ENCODE data around the gene UBE2I.

Gene UBE2I

DNA sequence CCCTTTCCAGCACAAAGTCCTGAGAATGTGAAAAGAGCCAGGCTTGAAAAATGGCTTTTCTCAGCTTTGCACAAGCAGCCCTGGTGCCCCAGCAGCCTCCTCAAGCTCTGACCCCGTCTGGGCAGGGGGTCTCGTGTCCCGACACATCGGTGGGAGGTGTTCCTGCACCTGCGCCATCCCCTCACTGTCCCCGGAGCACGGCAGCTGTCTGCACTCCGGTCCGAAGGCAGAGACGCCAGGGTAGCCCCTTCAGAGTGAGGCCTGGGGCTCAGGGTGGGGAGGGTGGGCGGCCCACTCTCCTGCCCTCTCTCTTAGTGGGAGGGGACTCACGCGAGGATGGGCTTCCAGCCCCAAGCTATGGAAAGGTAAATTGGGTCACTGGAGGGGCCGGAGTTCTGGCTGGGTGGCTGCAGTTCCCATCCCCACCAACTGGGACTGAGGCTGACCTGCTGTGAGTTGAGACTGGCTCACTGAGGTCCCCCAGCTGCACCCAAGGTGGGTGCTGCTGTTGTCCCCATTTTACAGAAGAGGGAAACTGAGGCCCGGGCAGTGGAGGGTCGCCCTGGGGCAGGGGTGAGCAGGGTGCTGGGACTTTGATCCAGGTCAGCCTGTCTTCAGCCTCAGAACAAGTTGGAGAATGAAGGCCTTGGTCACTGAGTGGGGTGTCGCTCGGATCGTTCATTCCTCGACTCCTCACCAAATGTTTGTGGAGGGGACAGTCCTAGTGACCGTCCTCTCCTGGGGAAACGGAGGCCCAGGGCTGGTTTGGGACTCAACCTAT, 21.7 kb downstream of the UBE2I start:
- DNase-seq (ENCODE audit: low read depth), result no peak

DNA sequence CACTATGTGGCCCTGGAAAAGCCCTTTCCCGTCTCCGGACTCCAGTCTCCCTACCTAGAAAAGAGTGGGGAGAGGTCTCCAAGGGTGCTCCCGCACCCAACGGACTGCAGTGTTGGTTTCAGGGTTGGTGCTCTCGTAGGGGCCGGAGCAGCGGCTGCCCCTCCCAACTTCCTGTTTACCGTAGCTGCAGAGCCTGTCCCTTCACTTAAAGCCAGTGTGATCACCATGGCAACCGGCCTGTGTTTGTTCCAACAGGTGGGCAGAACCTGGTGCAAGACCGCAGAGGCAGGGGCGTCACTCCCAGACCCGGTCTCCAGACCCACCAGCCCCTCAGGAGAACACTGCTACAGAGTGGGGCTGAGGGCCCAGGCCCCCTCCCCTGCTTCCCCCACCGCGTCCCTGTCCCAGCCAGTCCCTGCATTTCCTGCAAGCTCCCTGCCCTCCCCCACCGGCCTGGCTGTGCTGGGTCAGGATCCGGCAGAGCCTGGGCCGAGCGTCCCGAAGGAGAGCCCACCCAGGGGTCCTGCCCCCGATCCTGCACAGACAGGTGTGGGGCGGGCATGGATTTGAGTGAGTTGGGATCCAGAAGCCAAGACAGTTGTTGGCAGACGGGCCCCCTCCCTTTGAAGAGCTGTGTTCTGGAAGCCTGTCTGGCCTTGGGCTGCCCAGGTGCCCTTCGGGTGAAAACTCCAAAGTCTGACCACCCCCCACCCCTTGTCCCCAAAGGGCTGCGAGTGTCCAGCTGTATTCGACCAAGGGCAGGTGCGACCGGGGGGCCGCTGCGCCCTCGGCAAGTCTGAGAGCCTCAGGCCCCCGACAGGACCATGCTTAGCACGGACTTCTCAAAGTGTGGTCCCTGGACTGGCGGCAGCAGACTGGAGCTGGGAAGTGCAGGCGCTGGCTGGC, 22.5 kb downstream of the UBE2I start:
- no peak for DNase-seq (ENCODE audit: low read depth)

DNA sequence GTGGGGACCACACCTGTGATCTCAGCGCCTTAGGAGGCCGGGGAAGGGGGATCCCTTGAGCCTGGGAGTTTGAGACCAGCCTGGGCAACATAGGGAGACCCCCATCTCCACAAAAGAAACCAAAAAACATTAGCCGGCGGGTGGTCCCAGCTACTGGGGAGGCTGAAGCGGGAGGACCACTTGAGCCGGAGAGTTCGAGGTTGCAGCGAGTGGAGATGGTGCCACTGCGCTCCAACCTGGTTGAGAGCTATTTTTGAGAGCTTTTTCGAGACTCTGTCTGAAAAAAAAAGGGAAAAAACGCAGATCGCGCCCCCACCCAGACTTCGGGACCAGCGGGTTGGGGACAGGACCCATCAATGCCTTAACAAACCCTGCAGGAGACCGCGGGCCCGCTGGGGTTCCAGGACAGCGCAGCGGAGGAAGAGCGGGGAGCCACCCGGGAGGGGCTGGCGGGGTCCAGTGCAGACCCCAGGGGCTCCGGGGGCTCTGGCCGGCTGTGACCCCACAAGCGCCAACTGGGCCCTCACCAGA, 23.2 kb downstream of the UBE2I start:
- no peak for DNase-seq (ENCODE audit: low read depth)

DNA sequence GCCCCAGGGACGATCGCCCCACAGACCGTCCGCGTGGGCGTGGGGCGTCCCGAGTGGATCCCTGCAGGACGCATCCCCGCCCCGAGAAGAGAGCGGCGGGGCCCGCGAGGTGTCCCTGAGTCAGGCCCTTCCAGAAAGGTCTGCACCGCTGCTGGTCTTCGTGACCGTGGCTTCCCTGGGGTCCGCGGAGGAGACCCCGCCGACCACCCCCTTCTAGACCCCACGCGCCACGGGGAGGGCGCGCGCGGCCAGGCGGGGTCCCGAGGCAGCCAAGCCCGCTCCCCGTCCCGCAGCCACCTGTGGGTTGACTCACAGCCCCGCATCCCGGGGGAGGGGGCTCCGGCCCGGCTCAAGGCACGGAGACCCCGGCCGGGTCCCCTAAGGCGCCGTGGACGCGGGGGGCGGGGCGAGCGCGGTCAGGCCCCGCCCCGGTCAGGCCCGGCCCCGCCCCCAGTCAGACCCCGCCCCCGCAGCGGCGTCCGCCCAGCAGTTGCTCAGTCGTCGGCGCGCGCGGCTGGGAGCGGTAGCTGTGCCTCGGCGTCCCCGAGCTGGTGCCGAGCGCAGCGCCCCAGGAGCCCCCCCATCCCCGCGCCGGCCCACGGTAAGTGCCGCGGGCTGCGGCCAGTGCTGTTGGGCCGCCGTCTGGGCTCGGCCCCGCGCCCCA, 23.8 kb downstream of the UBE2I start, which contains the start of gene BAIAP3:
Gene BAIAP3, plus strand, starts transcription at position 497 of the 664 bp plus-strand sequence. CDS start 4,905 bp downstream, outside the sequence.
- no peak for DNase-seq (ENCODE audit: low read depth)

DNA sequence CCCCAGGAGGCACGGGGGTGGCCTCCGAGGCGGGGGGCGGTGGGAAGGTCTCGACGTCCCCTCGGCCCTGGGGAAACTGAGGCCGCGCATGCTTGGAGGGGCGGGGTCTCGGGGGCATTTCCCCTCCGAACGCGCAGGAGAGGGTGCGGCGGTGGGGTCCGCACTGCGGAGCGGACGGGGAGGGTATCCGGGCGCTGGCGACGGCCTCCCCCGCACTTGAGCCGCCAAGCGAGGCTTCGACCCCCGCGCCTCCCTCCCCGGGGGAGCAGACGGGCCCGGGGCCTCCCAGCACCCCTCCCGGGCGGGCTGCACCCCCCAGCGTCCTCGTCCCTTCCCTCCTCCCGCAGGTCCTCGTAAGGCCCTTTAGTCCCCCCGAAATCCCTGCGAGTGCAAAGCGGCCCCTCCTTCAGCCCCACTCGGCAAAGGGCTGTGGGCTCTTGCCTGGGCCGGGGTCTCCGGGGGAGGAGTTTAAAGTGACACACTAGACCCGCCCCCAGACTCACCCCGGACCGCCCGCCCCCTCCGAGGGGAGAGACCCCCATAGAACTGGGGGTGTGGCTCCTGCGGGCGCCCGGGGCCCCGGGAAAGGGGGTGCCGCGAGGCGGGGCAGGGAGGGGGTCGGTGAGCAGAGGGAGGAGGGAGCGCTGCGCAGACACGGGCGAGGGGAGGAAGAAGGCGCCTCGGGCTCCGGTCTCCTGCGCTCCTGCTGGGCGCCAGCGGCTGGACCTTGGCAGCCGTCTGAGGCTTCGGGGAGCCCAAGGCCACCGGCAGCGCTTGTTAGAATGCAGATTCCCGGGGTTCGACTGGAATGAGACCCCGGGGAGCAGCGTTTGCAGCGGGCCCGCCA, 24.6 kb downstream of the UBE2I start:
- DNase-seq (ENCODE audit: low read depth), result no peak

DNA sequence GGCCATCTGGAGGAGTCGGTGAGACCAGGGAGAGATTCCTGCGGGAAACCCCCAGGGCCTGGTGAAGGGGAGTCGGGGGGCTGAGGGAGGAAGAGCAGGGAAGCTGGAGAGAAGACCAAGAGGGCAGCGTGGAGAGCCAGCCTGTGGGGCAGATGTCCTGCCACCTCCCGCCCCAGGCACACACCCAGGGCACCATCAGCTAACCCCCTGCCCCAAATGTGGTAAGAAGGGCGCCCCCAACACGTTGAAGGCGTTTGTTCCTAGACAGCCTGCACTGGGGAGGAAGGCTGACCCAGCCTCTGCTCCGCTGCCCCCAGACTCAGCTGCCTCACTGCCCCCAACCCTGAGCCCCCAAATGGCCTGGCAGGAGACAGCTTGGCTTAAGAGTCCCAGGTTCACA, 25.3 kb downstream of the UBE2I start:
- no peak for DNase-seq (ENCODE audit: low read depth)

DNA sequence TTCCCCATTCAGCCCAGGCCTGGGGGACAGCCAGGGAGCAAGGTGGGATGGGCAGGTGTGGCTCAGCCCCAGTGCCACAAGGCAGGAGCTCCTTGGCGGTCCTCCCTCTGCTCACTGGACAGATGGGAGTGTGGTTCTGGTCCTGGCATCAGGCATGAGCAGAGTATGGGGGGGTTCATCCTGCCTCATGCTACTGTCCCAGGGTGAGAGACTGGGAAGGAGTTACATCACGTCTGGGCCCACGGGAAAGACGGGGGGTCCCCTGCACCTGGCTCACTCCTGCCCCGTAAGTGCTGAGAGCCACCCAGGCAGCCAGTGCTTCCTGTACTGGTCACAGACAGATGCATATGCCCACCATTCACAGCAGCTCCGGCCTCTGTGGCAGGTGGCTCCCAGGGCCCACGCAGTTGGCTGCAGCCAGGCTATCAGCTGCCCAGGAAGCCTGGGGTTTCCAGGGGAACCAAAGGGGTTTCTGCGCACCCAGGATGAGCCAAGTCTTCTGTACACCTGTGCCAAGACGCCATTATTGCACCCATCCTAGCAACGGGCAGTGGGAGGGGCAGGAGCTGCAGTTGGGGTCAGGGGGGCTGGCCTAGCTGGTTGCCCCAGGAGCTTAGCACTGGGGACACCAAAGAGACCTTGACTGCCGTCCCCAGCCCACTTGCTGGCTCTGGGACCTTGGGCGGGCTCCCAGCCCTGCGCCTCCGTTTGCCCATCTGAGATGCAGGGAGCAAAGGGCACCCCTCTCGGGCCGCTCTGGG, 26.0 kb downstream of the UBE2I start:
- DNase-seq (ENCODE audit: low read depth), result no peak

DNA sequence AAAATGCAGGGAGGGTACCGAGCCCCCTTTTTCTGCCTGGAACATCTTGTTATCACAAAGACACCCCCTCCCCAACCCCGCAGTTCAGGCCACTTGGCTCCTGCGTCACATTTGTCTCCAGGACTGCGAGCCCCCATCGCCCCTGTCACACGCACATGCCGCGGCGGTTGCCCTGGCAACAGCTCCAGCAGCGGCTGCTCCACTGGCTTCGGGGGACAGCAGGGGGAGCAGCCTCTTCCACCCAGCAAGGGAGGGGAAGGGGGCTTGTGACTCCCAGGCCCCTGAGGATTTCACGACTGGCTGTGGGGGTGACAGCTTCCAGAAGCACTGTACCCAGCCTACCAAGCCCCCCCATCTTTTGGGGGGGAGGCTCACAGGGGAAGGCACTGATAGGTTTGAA, 26.6 kb downstream of the UBE2I start:
- no peak for DNase-seq (ENCODE audit: low read depth)

DNA sequence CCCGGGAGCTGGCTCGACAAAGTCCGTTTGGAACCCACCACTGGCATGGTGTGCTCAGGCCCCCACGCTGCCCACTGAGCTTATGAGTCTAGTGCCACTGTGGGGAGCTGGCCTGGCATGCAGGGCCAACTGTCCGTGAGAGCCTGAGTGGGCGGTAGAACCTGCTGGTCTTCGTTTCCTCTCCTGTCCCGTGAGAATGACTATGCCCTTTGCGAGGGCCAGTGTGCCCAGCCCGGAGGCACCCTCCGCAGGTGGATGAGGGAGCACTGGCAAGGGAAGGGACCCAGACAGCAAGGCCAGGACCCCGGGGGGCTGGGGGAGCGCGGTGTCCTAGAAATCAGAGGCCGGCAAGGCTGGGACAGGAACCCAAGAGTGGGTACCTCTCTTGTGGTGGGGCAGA, 27.2 kb downstream of the UBE2I start:
- no peak for DNase-seq (ENCODE audit: low read depth)

DNA sequence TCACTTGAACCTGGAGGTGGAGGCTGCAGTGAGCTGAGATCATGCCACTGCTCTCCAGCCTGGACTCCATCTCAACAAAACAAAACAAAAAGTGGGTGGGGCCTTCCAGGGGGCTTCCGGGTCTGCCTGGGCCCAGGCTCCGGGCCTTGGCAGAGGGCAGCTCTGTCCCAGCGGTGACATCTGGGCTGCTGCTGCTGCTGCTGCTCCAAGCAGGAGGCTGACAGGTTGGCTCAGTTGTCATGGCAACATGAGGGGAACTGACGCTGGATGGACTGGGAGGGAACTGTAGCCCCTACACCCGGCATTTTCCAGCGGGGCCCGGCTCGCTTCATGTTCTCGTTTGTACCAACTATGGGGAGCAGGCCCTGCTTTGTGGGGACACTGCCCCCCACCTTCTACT, 28.1 kb downstream of the UBE2I start:
- no peak for DNase-seq (ENCODE audit: low read depth)

DNA sequence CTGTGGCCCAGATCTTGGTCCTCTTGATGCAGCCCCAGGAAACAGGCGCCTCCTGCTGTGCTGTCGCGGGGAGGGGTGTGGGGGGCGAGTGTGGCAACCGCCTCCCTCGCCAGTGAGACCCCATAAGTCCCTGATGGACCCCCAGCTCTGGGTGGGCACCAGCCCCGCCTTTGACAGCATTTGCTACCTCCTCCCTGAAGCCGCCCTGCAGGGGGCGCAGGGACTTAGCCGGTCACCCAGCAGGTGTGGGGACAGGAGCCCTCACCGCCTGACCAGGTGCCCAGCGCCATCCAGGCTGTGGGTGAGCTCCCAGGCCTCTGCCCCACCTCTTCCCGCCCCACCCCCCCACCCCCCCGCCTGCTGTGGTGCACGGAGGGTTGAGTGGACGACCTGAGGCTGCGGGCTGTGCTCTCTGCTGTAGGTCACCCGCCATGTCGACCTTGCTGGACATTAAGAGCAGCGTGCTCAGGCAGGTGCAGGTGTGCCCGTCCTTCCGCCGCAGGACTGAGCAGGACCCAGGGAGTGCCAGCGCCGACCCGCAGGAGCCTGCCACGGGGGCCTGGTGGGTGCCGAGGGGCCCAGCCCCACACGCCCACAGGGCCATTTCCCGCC, 28.8 kb downstream of the UBE2I start:
- no peak for DNase-seq (ENCODE audit: low read depth)

DNA sequence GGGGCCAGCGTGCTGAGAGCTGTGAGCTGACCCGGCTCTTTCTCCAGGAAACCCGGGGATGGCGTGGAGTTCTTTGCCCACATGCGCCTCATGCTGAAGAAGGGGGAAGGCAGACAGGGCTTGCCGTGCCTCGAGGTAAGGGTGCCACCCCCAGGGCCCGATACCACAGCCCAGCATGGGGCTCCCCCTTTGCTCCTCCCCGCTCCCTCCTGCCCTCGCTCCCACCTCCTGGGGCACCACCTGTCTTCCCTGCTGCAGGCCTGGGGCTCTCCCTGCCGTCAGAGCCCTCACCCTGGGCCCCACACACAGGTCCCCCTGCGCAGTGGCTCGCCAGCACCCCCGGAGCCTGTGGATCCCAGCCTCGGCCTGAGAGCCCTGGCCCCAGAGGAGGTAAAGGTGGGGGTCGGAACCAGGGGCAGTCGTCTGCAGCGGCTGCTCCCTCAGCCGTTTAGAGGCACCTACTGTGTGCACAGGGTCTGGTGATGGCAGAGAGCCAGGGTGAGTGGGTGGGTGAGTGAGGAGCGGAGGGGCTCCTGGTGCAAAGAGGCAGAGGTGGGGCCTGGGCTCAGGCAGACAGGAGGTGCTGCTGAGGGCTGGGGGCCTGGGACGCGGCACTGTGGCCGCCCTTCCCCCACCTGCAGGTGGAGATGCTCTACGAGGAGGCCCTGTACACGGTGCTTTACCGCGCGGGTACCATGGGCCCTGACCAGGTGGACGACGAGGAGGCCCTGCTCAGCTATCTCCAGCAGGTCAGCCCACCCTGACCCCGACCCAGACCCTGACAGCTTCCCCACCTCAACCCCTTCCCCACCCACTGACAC, 29.6 kb downstream of the UBE2I start:
- DNase-seq (ENCODE audit: low read depth), result no peak

DNA sequence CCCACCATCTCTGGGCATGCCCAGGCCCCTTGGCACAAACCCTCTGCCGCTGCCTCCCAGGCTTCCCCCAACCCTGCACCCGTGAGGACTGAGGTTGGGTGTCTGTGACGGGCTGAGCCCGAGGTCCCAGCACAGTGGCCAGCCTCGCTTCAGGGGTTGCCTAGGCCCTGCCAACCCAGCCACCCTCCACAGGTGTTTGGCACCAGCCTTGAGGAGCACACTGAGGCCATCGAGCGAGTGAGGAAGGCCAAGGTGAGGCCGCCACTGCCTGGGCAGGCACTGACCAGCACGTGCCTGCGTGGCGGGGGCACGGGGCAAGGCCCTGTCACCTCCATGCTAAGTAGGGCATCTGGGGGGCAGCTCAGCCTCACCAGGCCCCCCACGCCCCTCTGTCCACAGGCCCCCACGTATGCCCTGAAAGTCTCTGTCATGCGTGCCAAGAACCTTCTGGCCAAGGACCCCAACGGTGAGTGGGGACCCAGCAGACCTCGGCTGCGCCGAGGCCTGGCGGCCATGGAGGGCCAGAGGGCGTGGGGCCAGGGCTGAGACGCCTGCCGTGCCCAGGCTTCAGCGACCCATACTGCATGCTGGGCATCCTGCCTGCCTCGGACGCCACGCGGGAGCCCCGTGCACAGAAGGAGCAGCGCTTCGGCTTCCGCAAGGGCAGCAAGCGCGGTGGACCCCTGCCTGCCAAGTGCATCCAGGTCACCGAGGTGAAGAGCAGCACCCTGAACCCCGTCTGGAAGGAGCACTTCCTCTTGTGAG, 31.5 kb downstream of the UBE2I start:
- no peak for DNase-seq (ENCODE audit: low read depth)

DNA sequence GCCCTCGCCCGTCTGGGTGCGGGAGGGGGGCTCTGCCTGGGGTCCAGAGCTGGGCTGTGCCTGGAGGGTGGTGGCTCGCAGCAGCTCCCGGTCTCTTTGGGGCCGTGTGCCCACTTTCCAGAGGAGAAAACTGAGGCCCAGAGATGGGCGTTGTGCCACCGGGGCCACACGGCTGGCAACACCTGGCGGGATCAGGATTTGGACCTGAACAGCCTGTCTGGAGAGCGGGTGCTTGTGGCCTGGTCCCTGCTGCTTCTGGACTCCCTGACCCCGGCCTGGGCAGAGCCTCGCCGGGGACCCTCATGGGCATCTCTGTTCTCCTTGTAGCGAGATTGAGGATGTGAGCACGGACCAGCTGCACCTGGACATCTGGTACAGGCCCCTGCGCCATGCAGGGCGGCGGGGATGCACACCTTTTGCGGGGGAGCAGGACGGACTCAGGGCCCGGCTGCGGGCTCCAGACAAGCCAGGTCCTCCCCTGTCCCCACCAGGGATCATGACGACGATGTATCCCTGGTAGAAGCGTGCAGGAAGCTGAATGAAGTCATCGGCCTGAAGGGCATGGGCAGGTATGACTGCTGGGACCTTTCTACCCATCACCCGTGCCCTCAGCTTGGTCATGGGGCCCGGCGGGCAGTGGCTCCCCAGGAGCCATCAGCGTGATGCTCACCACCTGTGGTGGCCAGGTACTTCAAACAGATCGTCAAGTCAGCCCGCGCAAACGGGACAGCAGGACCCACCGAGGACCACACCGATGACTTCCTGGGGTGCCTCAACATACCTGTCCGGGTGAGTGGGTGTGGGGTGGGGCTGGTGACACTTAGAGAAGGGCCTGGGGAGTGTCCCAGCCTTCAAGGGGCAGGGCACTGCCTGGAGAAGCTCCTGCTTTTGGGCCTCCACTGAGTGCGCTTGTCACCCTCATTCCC, 32.3 kb downstream of the UBE2I start:
- no peak for DNase-seq (ENCODE audit: low read depth)

DNA sequence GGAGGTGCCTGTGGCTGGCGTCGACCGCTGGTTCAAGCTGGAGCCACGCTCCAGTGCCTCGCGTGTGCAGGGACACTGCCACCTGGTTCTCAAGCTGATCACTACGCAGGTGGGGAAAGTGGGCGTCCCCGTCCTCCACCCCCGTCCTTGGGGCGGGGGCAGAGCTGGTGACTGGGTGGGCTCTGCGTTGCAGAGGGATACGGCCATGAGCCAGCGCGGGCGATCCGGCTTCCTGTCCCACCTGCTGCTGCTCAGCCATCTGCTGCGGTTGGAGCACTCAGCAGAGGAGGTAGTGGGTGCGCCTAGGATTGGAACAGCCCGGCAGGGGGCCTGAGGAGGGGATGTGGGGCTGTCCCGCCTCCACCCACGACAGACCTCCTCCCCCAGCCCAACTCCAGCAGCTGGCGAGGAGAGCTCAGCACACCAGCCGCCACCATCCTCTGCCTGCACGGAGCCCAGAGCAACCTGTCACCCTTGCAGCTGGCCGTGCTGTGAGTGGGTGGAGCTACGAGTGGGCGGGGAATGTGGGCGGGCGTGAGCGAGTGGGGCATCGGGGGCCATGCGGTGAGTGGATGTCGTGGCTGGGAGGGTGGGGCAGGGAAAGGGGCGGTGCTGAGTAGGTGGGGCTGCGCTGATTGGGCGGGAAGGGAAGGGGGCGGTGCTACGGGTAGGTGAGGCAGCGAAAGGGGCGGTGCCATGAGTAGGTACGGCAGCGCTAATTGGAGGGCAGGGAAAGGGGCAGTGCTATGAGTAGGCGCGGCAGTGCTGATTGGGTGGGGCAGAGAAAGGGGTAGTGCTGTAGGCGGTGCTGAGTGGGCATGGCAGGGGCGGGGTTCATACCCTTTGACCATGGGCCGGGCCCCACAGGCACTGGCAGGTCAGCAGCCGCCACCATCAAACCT, 33.3 kb downstream of the UBE2I start:
- peak; percentile 90 for DNase-seq (ENCODE audit: low read depth)

Measured in stimulated activated CD4-positive, alpha-beta T cell treated with anti-CD3 and anti-CD28 coated beads, Interleukin-2, amount 100 ng/mL, for 4 hours (primary cell).